HCT116 (cell line): ENCODE measurements around the gene ALDH1L2. TPM values are rescaled to one million over a fixed set of nuclear protein-coding genes. Genes with fewer than 3 reads are reported as not detected.

Experiments
- ATAC-seq: fragments of 200-7000 bp; cut with Tn5 transposase; 2 replicates; pipeline ENCODE4 v1.9.1; 2020; ENCODE audit warnings: mild to moderate bottlenecking, moderate library complexity
- BruUV-seq: library from RNA; stranded (reverse); fragments of 400-500 nt; replicated peaks from 2 replicates; lab custom pipeline; 2021; lab: Mats Ljungman, UMichigan
- CTCF ChIA-PET: fragments of 300-600 bp; sonication (Branson Sonifier 250); formaldehyde crosslinking; loops from one replicate; lab custom pipeline; 2021; ENCODE audit warnings: antibody characterized with exemption; lab: Charles Lee
- POLR2A ChIA-PET: fragments of 300-600, 350-600 bp; sonication (Branson Sonifier 250); formaldehyde crosslinking; loops from one replicate; lab custom pipeline; 2021; ENCODE audit warnings: antibody characterized with exemption; lab: Charles Lee
- RAD21 ChIA-PET, 2 experiments: fragments of 300-600 bp; sonication (Branson Sonifier 250); formaldehyde crosslinking; loops; one replicate each; lab custom pipeline; 2023; ENCODE audit warnings: low total read pairs in 2 of 2; ENCODE audit not compliant: uncharacterized antibody in 2 of 2, unreplicated experiment in 2 of 2, low non-redundant PET in 1 of 2; lab: Charles Lee
- DNase-seq: peaks from one replicate; pipeline ENCODE4 v3.0.0-alpha.2; 2010; ENCODE audit warnings: low read depth, low spot score
- H2AFZ ChIP-seq: fragments of 200-600 bp; shearing (Covaris generic), sonication (generic); 2 replicates; pipeline ENCODE4 v1.6.1; 2017; ENCODE audit warnings: low read depth, mixed run types, mixed read lengths, antibody characterized with exemption, low read length; ENCODE audit not compliant: poor library complexity, severe bottlenecking
- H3K27ac ChIP-seq: 2 replicates; pipeline ENCODE4 v1.5.1; 2012; ENCODE audit warnings: low read depth, low read length
- H3K27me3 ChIP-seq: fragments of 200-600 bp; sonication (generic); 2 replicates; pipeline ENCODE4 v1.6.1; 2016; ENCODE audit warnings: mixed run types, low read length, mixed read lengths; ENCODE audit not compliant: insufficient read depth
- H3K36me3 ChIP-seq, 2 experiments: fragments of 200-500 bp in 1 of 2; fragments of 200-600 bp in 1 of 2; sonication (Bioruptor generic) in 1 of 2; sonication (generic) in 1 of 2; 2 replicates each; pipeline versions ENCODE4 v1.5.1 to v1.6.1; 2014 to 2016; ENCODE audit warnings: low read length in 2 of 2, inconsistent platforms in 1 of 2, mixed read lengths in 1 of 2, mixed run types in 1 of 2; ENCODE audit not compliant: insufficient read depth in 2 of 2, control insufficient read depth in 1 of 2
- H3K4me1 ChIP-seq, 2 experiments: fragments of 200-600 bp in 1 of 2; sonication (generic) in 1 of 2; 2 replicates each; pipeline versions ENCODE4 v1.5.1 to v1.6.1; 2012 to 2017; ENCODE audit warnings: low read length in 2 of 2, inconsistent platforms in 1 of 2, mild to moderate bottlenecking in 1 of 2, mixed read lengths in 1 of 2, mixed run types in 1 of 2, moderate library complexity in 1 of 2; ENCODE audit not compliant: insufficient read depth in 2 of 2, control insufficient read depth in 1 of 2
- H3K4me2 ChIP-seq: fragments of 200-600 bp; sonication (generic); 2 replicates; pipeline ENCODE4 v1.6.1; 2017; ENCODE audit warnings: mixed run types, low read length, mixed read lengths
- H3K4me3 ChIP-seq, 2 experiments: fragments of 200-600 bp in 1 of 2; sonication (generic) in 1 of 2; replicated peaks in 1 of 2; 2 replicates each; pipeline ENCODE4 v1.5.1; 2011 to 2016; ENCODE audit warnings: low read length in 2 of 2, control low read depth in 1 of 2, low read depth in 1 of 2, mild to moderate bottlenecking in 1 of 2, mixed read lengths in 1 of 2, mixed run types in 1 of 2
- H3K79me2 ChIP-seq: fragments of 200-600 bp; sonication (generic); 2 replicates; pipeline ENCODE4 v1.6.1; 2017; ENCODE audit warnings: mild to moderate bottlenecking, mixed run types, low read length, moderate library complexity, mixed read lengths; ENCODE audit not compliant: insufficient read depth
- H3K9ac ChIP-seq: fragments of 200-600 bp; sonication (generic); 2 replicates; pipeline ENCODE4 v1.6.1; 2016; ENCODE audit warnings: low read length, mixed read lengths
- H3K9me2 ChIP-seq: fragments of 200-600 bp; sonication (generic), shearing (Covaris generic); 2 replicates; pipeline ENCODE4 v1.6.1; 2017; ENCODE audit warnings: mixed run types, mild to moderate bottlenecking, moderate library complexity; ENCODE audit not compliant: insufficient read depth
- H3K9me3 ChIP-seq, 2 experiments: fragments of 200-500 bp in 1 of 2; fragments of 200-600 bp in 1 of 2; sonication (Bioruptor generic) in 1 of 2; sonication (generic) in 1 of 2; 2 replicates each; pipeline ENCODE4 v1.6.1; 2014 to 2017; ENCODE audit warnings: low read length in 2 of 2, mixed read lengths in 2 of 2, inconsistent platforms in 1 of 2, low read depth in 1 of 2, mild to moderate bottlenecking in 1 of 2, mixed run types in 1 of 2, moderate library complexity in 1 of 2; ENCODE audit not compliant: control insufficient read depth in 1 of 2, insufficient read depth in 1 of 2
- H4K20me1 ChIP-seq: fragments of 200-600 bp; sonication (generic), shearing (Covaris generic); 2 replicates; pipeline ENCODE4 v1.6.1; 2017; ENCODE audit warnings: mixed run types, mild to moderate bottlenecking, moderate library complexity; ENCODE audit not compliant: insufficient read depth
- ELF1 ChIP-seq: IDR thresholded peaks from 2 replicates; pipeline ENCODE4 v1.6.1; 2012; ENCODE audit warnings: low read depth, borderline replicate concordance
- POLR2AphosphoS5 ChIP-seq: IDR thresholded peaks from 2 replicates; pipeline ENCODE4 v1.6.1; 2011; ENCODE audit warnings: mild to moderate bottlenecking, low read depth, low read length, moderate library complexity
- SRF ChIP-seq: IDR thresholded peaks from 2 replicates; pipeline ENCODE4 v1.6.1; 2012; ENCODE audit warnings: low read depth
- intact Hi-C: fragments of 100-400 bp; cut with micrococcal nuclease; formaldehyde crosslinking; loops from 2 replicates; pipeline ENCODE4 v1.10.0; 2022
- total RNA-seq: library from RNA; stranded (reverse); gene quantifications from one replicate; pipeline ENCODE4 v1.2.1, GENCODE V29; 2021; ENCODE audit not compliant: unreplicated experiment

ALDH1L2 gene
- total RNA-seq, 1 experiment from 2014 or later, result 1.5 TPM

GRCh38 chr12:104998423-104999346 lies 85.6 kb downstream of the ALDH1L2 start:
- Histone ChIP-seq H3K9me3 (no peaks in the 10 kb centered on the region), H3K9me2 (no peaks in the 10 kb centered on the region), H3K27me3 (no peaks in the 10 kb centered on the region), H3K4me1 (no peaks in the 10 kb centered on the region), H3K4me2 (no peak overlapping the region), H2AFZ (no peak overlapping the region), H3K79me2 (peaks cover 13% of the 10 kb centered on the region), H4K20me1 (no peaks in the 10 kb centered on the region; the same call in 1 of the 2 replicates), H3K36me3 (peaks cover 11 to 36% of the 10 kb centered on the region in 2 experiments; a peak in 3 of 4 replicates), H3K9ac (no peak overlapping the region), H3K27ac (no peak overlapping the region), H3K4me3 (no peak overlapping the region)
- ChIA-PET POLR2A (no interaction called here), RAD21 (no interaction called here), CTCF (no interaction called here)
- no peak for TF ChIP-seq SRF
- no peak for DNase-seq
- ATAC-seq, result no peak
- intact Hi-C loops, result no loop called here
- no TSS peak for BruUV-seq

- peaks cover 18% of the 10 kb centered on the region for H3K79me2 ChIP-seq
- no peak overlapping the region for H3K27ac ChIP-seq
- H3K9ac ChIP-seq, result no peak overlapping the region
- no peaks in the 10 kb centered on the region for H3K4me1 ChIP-seq
- DNase-seq (no peak), ATAC-seq (no peak)
- H4K20me1 ChIP-seq, result no peaks in the 10 kb centered on the region; the same call in 1 of the 2 replicates
- CTCF ChIA-PET, result no interaction called here
- H3K9me3 ChIP-seq, result no peaks in the 10 kb centered on the region
- intact Hi-C loops, result no loop called here
- H3K4me3 ChIP-seq, result no peak overlapping the region
- TF ChIP-seq POLR2AphosphoS5 (no peak), ELF1 (no peak)
- TF ChIP-seq, all 23 proteins: peak for 0
- POLR2A ChIA-PET, result no interaction called here
- H3K9me2 ChIP-seq, result no peaks in the 10 kb centered on the region
- H3K4me2 ChIP-seq, result no peak overlapping the region
- H3K27me3 ChIP-seq, result no peaks in the 10 kb centered on the region
- H2AFZ ChIP-seq, result no peak overlapping the region
- H3K36me3 ChIP-seq, result peaks cover 18 to 32% of the 10 kb centered on the region in 2 experiments; a peak in 3 of 4 replicates
- RAD21 ChIA-PET, result no interaction called here
- no TSS peak for BruUV-seq
Measured at GRCh38 chr12:104997541-104997940, 86.7 kb downstream of the ALDH1L2 start.
